Adrenal gland (tissue), 5 donors: ENCODE measurements around the gene ERBB3.

Source experiments
- POLR2A ChIP-seq, 2 donors: fragments of 450-650 bp; IDR thresholded peaks; one replicate each; pipeline ENCODE4 v1.6.1; 2017; ENCODE audit warnings: antibody characterized with exemption in 2 of 2, mild to moderate bottlenecking in 2 of 2, moderate library complexity in 1 of 2
- TF ChIP-seq, protein P1 (sequence below), 6 experiments: fragments of 450-650 bp in 4 of 6; fragments of 200-600 bp in 2 of 6; sonication (generic) in 1 of 6; IDR thresholded peaks; 1 replicate in 5 of 6; 2 replicates in 1 of 6; pipeline versions ENCODE4 v1.5.1 to v1.8.0; 2016 to 2021; ENCODE audit warnings: antibody characterized with exemption in 6 of 6, mild to moderate bottlenecking in 2 of 6, moderate library complexity in 1 of 6
- donor health status: DM: no; HTN: no; CAD: no.

DNA sequence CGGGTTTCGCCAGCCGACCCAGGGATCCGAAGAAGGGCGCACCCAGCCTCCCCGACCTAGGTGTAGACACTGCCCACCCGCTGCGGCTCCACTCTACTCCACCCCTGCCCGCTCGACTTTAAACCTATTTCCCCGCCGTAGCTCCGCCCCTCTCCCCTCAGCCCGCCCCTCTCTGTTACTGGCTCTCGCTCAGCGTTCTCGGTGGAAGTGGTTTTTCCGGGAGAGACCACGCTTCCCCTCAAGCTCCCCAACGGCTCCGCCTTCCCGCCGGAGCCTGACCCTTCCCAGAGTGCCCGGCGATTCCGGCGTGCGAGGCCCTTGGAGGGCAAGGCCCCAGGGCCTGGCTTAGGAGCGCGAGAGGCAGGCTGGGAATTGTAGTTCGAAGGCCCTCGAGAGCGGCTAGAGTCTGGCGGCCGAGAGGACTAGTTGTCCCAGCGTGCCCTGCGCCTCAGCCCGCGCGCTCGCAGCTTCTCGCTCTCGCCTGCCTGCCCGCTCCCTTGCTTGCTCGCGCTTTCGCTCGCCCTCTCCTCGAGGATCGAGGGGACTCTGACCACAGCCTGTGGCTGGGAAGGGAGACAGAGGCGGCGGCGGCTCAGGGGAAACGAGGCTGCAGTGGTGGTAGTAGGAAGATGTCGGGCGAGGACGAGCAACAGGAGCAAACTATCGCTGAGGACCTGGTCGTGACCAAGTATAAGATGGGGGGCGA, 24.3 kb downstream of the ERBB3 start, which contains the start of gene PA2G4:
- peak; percentile 81 to 87 for TF ChIP-seq POLR2A (IDR thresholded peaks at IDR 0.05)
- TF ChIP-seq, protein P1, sequence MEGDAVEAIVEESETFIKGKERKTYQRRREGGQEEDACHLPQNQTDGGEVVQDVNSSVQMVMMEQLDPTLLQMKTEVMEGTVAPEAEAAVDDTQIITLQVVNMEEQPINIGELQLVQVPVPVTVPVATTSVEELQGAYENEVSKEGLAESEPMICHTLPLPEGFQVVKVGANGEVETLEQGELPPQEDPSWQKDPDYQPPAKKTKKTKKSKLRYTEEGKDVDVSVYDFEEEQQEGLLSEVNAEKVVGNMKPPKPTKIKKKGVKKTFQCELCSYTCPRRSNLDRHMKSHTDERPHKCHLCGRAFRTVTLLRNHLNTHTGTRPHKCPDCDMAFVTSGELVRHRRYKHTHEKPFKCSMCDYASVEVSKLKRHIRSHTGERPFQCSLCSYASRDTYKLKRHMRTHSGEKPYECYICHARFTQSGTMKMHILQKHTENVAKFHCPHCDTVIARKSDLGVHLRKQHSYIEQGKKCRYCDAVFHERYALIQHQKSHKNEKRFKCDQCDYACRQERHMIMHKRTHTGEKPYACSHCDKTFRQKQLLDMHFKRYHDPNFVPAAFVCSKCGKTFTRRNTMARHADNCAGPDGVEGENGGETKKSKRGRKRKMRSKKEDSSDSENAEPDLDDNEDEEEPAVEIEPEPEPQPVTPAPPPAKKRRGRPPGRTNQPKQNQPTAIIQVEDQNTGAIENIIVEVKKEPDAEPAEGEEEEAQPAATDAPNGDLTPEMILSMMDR (IDR thresholded peaks at IDR 0.05) = no peak
